HG03342 (cell line): Measurements from ENCODE around the gene S1PR1.
"Not testable (repeated sequence)": the region's sequence is repeated elsewhere in the genome, so short reads cannot be mapped to it uniquely, and the experiment has no call there.

Experiments
- ATAC-seq: cut with Tn5 transposase; IDR thresholded peaks from one replicate; pipeline ENCODE4 v1.9.1; 2021; ENCODE audit warnings: mild to moderate bottlenecking, moderate library complexity; ENCODE audit not compliant: unreplicated experiment

S1PR1 gene

GRCh38 chr1:101236516-101237228, at the start of gene S1PR1:
TSS of gene S1PR1 (plus strand) at chr1:101237019. CDS start at chr1:101238985, 1,966 bp downstream.
- ATAC-seq, result peak; percentile 9

GRCh38 chr1:101187297-101187696, 49.5 kb upstream of the S1PR1 start:
- no peak for ATAC-seq

GRCh38 chr1:101188331-101188730, 48.5 kb upstream of the S1PR1 start:
- ATAC-seq, result no peak

GRCh38 chr1:101188968-101189367, 47.9 kb upstream of the S1PR1 start:
- not testable (repeated sequence) for ATAC-seq

DNA sequence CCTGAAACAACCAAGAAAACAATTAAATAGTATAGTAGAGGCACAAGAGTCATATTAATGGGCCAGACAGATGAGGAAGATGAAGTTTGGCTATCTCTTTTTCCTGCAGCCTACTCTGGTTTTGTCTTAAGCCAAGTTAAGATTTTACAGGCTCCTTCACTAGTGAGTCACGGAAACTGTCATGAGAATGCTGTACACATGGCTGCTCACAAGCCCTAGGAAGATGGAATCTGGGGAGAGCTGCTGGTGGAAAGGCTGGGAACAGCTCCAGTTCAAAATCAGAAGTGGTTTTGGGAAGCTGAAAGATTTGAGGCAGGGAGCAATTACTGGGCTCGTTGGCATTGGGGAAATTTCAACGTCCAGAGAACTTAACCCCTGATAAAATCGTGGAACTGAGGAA, 46.4 kb upstream of the S1PR1 start:
- ATAC-seq, result no peak

DNA sequence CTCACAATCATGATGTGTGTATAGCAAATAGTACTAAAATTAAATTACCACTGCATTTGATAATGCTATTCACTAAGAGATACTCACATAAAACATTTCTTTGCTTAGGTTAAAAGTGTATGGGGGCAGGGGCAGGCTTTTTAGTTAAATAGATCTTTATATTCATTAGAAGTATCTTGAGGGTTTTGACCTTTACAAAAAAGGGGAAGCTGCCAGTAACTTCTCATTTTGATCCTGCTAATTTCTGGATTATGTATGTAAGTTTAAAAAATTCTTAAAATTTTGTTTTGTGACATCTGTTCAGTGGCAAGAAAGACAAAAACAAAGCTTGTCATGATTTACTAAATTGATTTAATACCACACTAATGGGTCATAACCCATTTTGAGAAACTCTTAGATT, 45.8 kb upstream of the S1PR1 start:
- ATAC-seq, result no peak

DNA sequence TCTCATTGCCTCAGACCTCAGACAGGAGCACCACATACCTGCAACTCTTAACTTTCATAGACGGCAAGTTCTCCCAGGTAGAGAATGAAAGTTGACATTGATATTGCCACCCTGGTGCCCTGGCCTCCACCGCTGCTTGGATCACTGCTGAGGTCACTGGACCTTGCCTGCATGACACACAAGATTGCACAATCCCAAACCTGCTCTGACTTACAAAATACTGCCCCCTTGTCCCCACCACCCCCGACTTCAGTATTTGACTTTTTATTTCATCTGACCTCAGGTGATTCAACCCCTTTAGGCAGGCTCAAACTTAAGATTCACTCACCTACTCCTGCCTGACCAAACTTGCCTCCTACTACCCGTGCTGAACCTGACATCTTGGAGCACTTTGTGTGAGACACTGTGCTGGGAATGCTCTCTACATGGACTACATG, 43.1 kb upstream of the S1PR1 start:
- no peak for ATAC-seq

DNA sequence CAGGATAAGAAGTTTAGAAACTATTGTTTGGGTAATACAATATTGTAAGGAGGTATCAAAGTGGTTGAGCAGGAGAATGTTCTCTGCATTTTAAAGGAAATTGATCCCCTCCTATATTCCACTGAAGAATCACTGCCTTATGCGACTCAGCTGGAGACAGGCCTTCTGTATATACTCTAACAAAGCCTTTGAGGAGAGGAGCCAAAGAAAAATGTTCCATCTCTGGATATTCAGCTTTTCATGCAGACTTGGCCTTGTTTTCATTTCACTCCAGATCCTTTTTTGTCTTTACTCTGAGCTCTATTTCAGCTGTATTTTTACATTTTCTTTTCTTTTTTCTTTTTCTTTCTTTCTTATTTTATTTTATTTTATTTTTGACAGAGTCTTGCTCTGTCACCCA, 42.1 kb upstream of the S1PR1 start:
- no peak for ATAC-seq

GRCh38 chr1:101196668-101197067, 40.2 kb upstream of the S1PR1 start:
- no peak for ATAC-seq

DNA sequence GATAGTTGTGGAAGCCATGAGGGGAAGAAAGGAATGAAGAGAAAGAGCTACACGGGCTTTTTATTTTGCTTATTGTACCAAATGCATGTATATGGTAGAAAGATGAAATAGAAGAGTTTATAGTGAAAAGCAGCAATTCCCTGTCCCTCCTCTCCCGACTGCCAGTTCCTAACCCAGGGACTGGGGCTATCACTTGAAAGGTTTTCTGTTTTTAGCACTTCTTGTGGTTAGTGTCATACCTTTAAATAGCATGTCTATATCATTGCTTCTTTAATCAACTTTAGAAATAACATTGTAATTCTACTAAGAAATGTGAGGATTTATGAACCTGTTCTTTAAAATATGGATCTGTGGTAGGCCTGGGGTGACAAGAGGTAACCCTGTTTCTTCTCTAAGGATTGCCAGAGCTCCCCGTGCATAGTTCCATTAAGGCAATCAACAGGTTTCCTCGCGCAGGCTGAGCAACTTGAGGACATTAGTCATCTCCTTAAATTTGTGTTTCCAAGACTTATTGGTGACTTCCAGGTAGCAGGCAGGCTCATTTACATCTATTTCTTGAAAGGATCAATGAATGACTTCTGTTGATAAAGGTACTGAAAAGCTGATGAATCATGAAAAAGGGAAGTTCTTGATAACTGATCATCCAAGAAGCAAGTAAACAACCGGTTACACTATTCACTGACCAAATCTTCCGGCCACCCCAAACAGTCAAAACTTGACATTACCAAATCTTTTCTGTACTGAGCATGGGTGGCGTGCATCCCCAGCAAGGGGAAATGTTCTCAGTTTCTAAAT, 37.8 kb upstream of the S1PR1 start:
- peak; percentile 99 for ATAC-seq

GRCh38 chr1:101199637-101199982, 37.2 kb upstream of the S1PR1 start:
- ATAC-seq, result no peak

- ATAC-seq, result no peak
These were observed 36.3 kb upstream of the S1PR1 start for GRCh38 chr1:101200513-101200912.

- no peak for ATAC-seq
These were observed 32.8 kb upstream of the S1PR1 start for GRCh38 chr1:101203820-101204540.

DNA sequence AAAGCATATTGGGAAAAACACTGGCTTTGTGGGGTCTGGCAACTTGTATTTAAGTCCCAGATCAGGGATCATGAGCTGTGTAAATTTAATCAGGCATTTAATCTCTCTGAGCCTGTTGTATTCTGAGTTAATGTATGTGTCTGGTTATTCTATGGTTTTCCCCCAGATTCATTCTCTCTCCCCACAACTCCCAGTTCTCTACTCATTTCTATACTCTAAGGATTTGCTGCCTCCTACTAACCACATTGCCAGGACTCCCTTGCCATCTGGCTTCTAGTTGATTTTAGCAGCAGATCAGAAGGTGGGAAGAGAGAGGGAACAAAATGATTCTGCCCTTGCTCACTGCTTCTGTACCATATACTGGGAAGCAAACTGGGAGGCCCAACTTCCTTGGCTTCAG, 31.4 kb upstream of the S1PR1 start:
- ATAC-seq, result no peak

GRCh38 chr1:101206139-101206538, 30.7 kb upstream of the S1PR1 start:
- not testable (repeated sequence) for ATAC-seq

DNA sequence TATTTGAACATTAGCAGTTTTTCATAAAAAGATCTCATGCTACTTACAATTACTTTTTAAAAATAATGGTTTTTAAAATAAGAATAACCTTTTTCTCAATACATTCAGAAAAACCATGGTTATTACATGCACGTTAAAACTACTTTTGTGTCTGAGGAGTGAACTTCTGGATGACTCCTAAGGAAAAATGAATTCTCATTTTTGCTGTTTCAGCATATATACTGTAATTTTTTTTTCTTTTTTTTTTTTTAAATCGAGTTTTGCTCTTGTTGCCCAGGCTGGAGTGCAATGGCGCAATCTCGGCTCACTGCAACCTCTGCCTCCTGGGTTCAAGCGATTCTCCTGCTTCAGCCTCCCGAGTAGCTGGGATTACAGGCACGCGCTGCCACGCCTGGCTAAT, 29.5 kb upstream of the S1PR1 start:
- ATAC-seq, result not testable (repeated sequence)

DNA sequence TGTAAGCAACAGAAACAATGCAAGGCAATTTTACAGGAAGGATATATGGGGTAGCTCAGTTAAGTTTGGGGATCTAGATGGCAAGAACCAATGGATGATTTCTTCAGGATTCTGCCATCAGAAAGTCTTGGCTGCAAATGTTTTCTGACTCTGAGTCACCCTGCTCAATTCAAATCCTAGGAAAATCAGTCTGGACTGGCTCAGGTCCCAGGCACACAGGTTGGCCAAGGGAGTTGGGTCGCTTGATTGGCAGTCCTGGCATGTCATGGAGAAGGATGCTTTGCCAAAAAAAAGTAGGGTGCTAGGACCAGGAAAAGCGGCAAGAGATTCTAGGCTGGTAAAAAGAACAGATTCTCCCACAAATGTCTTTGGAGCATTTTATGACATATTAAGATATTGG, 28.9 kb upstream of the S1PR1 start:
- no peak for ATAC-seq

GRCh38 chr1:101215363-101216011, 21.3 kb upstream of the S1PR1 start:
- ATAC-seq, result no peak

- no peak for ATAC-seq
These were observed 20.2 kb upstream of the S1PR1 start for GRCh38 chr1:101216623-101217022.

DNA sequence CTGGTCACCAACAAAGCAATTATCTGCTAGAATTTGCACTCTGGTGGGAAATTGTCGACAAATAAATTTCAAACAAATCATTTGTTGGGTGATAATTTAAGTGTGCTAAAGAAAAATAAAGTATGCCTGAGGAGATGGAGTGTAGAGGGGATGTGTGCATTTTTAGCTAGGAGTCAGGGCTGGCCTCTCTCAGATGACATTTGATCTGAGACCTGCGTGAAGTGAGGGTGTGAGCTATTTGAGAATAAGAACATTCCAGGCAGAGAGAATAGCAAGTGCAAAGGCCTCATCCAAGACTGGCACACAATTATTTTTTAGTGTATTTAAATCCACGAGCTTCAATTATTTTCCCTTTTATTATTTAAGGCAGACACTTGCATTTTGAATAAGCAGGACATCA, 19.7 kb upstream of the S1PR1 start:
- ATAC-seq, result no peak

GRCh38 chr1:101218968-101219367, 17.9 kb upstream of the S1PR1 start:
- ATAC-seq, result not testable (repeated sequence)
